ENCODE data around the gene S100A3. TPM values are rescaled to one million over a fixed set of nuclear protein-coding genes. Genes with fewer than 3 reads are reported as not detected.

The S100A3 gene
- total RNA-seq, 1 experiment from 2014 or later = 37.5 TPM

DNA sequence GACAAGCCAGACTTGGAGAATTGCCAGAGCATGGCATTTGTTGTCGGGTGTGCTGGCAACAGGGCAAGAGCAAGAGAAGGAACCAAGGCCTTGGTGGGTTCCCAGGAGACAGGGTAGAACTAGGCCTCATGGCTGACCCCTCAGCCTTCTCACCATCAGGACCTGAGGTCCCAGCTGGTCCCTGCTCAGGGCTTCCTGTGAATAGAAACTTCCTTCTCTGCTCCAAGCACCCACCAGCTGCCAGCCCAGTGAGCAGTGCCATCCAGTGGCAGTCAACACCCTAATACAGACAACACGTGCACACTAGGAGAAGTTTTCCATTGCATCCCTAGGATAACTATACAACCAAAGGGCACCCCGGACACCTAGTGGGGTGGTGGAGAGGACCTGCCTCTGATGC lies 36.0 kb downstream of the S100A3 start:
- DNase-seq (ENCODE audit: low read depth) = no peak

GRCh38 chr1:153510984-153511410 lies 38.1 kb downstream of the S100A3 start:
- DNase-seq (ENCODE audit: low read depth) = peak; percentile 71

DNA sequence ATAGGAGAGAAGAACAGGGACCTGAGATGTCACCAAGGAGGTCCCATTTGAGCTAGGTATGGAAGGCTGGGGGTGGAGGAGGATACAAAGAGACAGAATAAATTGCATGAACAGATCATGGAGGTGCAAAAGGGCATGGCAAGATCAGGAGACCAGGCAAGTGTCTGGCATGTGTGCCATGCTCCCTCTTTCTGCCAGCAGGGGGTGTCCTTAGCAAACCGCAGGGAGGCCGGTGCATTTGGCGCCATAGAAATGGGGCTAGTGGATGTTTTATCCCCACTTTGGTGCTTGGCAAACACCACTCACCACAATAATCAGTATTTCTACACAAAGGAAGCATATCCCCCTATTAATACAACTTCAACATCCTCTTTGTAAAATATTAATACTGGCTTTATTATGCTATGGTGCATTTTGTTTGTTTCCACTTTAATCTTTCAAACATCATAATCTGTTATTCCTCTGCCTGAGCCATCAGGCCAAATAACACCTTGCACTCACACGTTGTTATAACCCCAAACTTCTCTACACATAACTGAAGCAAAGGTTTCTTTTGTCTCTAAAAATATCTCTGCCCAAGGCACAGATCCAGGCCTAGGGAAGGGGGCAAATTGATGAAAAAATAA lies 39.2 kb downstream of the S100A3 start:
- DNase-seq (ENCODE audit: low read depth) = peak; percentile 56

DNA sequence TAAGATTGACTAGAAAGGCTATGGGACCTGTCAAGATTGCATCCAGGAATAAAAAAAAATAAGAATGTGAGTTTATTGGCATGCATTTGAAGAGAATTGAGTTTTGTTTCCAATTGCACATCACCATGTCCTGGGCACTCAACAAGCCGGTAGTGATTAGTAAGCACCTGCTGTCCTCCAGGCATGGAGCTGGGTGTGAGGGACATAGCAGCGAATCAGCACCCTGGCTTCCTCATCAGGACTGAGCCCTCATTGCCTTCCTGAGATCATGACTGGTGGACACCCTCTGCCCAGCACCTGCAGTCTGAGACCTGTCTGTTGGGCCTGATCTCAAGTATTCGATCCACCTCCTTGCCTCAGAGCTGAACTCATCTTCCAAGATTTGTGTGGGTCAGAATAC lies 40.0 kb downstream of the S100A3 start:
- no peak for DNase-seq (ENCODE audit: low read depth)

DNA sequence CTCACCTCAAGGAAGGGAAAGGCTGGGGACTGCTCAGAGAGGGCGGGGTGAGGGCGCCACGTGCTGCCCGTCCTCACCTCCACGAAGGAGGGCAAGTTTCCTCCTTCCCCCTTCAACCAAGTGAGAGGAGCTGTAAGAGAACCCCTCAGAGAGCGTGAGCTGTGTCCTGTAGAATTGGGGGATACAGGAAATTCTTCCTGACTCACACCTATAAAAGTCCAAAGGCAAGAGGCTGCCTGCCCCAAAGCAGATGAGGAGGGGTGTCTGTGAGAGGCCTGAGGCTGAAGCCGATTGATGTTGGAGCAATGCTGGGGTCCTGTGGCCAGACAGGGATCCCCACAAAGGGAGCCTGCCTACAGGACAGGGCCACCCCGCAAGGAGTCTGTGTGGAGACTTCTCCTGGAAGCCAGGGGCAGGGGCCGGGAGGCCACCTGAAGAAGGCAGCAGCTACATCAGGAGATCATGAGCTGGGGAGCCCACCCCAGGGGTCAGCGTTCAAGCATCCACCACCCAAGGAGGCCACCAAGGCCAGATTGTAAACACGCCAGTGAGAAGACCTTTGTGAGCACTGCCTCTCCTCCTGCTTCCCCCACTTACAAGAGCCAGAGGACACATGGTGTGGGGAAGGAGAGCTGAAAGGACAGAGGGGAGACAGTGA lies 41.0 kb downstream of the S100A3 start:
- no peak for DNase-seq (ENCODE audit: low read depth)

DNA sequence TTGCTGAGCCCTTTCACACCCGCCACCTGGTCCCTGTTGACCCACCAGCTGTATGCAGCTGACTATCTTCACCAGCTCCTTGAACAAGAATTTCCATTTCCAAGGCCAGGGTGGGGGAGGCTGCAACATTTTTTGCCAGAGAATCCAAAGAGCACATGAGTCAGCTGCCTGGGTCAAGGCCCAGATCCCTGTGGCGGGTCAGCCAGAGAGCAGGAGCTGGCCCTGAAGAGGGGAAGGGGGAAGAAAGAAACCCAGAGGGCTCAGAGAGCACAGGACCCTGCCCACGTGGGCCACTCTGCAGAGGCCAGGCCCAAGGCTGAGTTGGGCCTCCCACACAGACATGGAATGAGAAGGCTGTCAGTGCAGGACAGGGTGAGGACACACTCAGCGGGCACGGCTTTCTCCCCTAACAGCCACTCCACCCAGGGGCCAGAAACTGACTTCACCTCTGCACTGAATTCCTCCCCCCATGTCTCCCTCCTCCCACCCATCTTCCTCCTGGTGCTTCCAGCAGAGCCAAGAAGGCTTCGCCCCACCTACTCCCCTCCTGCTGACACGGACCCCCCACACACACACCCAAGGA lies 42.1 kb downstream of the S100A3 start:
- peak; percentile 93 for DNase-seq (ENCODE audit: low read depth)

- no peak for DNase-seq (ENCODE audit: low read depth)
Observed at GRCh38 chr1:153506386-153506785, 42.7 kb downstream of the S100A3 start.

GRCh38 chr1:153505576-153505975 lies 43.5 kb downstream of the S100A3 start:
- no peak for DNase-seq (ENCODE audit: low read depth)

DNA sequence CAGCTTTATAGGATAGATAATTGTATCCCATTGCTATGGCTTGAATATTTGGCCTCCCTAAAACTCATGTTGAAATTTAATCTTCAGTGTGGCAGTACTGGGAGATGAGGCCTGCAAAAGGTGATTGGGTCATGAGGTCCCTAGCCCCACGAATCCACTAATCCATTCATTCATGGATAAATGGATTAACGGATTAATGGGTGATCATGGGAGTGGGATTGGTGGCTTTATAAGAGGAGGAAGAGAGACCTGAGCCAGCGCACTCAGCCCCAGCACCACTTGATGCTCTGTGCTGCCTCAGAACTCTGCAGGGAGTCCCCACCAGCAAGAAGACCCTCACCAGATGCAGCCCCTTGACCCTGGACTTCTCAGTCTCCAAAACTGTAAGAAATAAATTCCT lies 45.3 kb downstream of the S100A3 start:
- no peak for DNase-seq (ENCODE audit: low read depth)

DNA sequence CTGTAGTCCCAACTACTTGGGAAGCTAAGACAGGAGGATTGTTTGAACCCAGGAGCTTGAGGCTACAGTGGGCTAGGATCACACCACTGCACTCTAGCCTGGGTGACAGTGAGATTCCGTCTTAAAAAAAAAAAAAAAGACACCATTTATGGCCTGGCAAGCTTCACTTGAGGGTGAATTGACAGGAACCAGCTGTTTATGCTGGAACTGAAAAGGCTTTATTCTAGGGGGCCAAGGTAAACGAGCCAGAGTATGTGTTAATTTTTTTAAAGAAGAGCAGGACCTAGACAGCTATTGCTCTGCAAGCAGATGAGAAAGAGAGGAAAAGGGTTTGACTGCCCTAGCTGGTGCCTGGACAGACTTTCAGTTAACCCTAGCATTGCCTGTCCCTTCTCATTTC lies 50.3 kb downstream of the S100A3 start:
- no peak for DNase-seq (ENCODE audit: low read depth)

Other genes starting within 250 kb of the S100A3 start
- not detected in 2 replicates for gene PGLYRP3, start 236.3 kb downstream of the S100A3 start, total RNA-seq (2014; rRNA removed)
- not detected in 2 replicates for gene PGLYRP4, start 200.4 kb downstream of the S100A3 start, total RNA-seq (2014; rRNA removed)
- not detected in 2 replicates for gene S100A9, start 191.4 kb downstream of the S100A3 start, total RNA-seq (2014; rRNA removed)
- gene S100A12, start 173.6 kb downstream of the S100A3 start, total RNA-seq (2014; rRNA removed) = not detected in 2 replicates
- not detected in 2 replicates for gene S100A8, start 158.2 kb downstream of the S100A3 start, total RNA-seq (2014; rRNA removed)
- gene S100A7A, start 132.7 kb downstream of the S100A3 start, total RNA-seq (2014; rRNA removed) = not detected in 2 replicates
- not detected in 2 replicates for gene S100A7, start 88.6 kb downstream of the S100A3 start, total RNA-seq (2014; rRNA removed)
- 982 and 1,031 TPM in 2 replicates for gene S100A6, start 13.3 kb downstream of the S100A3 start, total RNA-seq (2014; rRNA removed)
- gene S100A5, start 8.3 kb downstream of the S100A3 start, total RNA-seq (2014; rRNA removed) = 1.3 TPM in 1 of 2 replicates, not detected in the other
- gene S100A4, start 3.5 kb downstream of the S100A3 start, total RNA-seq (2014; rRNA removed) = 837 and 894 TPM in 2 replicates
- gene S100A2, start 16.6 kb upstream of the S100A3 start, total RNA-seq (2014; rRNA removed) = 23.3 and 24.8 TPM in 2 replicates
- gene S100A16, start 63.9 kb upstream of the S100A3 start, total RNA-seq (2014; rRNA removed) = 655 and 705 TPM in 2 replicates
- not detected in 2 replicates for gene S100A14, start 67.1 kb upstream of the S100A3 start, total RNA-seq (2014; rRNA removed)
- gene S100A13, start 78.2 kb upstream of the S100A3 start, total RNA-seq (2014; rRNA removed) = 177 and 277 TPM in 2 replicates
- 0.86 TPM in 1 of 2 replicates, not detected in the other for gene S100A1, start 79.2 kb upstream of the S100A3 start, total RNA-seq (2014; rRNA removed)
- gene CHTOP, start 84.8 kb upstream of the S100A3 start, total RNA-seq (2014; rRNA removed) = 32.5 and 44.5 TPM in 2 replicates
- 65.8 and 73.7 TPM in 2 replicates for gene SNAPIN, start 109.4 kb upstream of the S100A3 start, total RNA-seq (2014; rRNA removed)
- 295 and 319 TPM in 2 replicates for gene ILF2, start 121.7 kb upstream of the S100A3 start, total RNA-seq (2014; rRNA removed)
- not detected in 2 replicates for gene NPR1, start 129.4 kb upstream of the S100A3 start, total RNA-seq (2014; rRNA removed)
- gene INTS3, start 178.8 kb upstream of the S100A3 start, total RNA-seq (2014; rRNA removed) = 30.2 and 34.7 TPM in 2 replicates
- gene SLC27A3, start 226.1 kb upstream of the S100A3 start, total RNA-seq (2014; rRNA removed) = 0.38 and 0.98 TPM in 2 replicates